Measurements from ENCODE around the gene GPR146.
"Not testable (repeated sequence)": the region's sequence is repeated elsewhere in the genome, so short reads cannot be mapped to it uniquely, and the experiment has no call there.

GPR146 gene

DNA sequence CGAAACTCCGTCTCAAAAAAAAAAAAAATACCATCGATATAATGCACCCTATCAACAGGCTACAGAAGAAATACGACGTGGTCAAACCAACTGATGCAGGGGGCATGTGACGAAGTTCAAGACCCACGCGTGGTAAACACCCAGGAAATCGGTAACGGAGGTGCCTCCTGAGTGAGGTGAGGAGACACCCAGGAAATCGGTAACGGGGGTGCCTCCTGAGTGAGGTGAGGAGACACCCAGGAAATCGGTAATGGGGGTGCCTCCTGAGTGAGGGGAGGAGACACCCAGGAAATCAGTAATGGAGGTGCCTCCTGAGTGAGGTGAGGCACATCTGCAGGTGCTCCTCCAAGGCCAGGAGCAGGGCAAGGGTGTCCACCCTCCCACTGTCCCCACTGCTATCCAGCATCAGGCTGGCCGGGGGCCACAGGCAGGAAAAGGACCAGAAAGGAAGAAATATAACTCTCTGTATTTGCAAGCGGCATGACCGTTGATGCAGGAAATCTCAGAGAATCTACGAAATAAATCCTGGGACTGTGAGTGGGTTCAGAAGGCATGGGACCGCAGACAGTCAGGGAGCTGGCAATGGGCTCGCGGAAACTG, 10.7 kb upstream of the GPR146 start:
- Histone ChIP-seq H3K4me3 (ENCODE audit: low read depth, low read length, poor library complexity, severe bottlenecking) (no peak overlapping the region), H3K4me1 (ENCODE audit: insufficient read depth, low read length, severe bottlenecking) (peaks cover 14% of the 10 kb centered on the region), H3K27me3 (ENCODE audit: insufficient read depth, low read length) (no peaks in the 10 kb centered on the region; the same call in 1 of the 2 replicates), H3K27ac (ENCODE audit: low read depth, low read length, poor library complexity, severe bottlenecking) (no peak overlapping the region), H3K9me2 (ENCODE audit: low read depth, low read length) (no peaks in the 10 kb centered on the region), H3F3A (ENCODE audit: insufficient read depth, low read length) (no peaks in the 10 kb centered on the region), H3K9me3 (ENCODE audit: low read length) (no peaks in the 10 kb centered on the region), H4K20me1 (ENCODE audit: insufficient read depth, low read length) (no peaks in the 10 kb centered on the region), H3K4me2 (ENCODE audit: low read length) (no peak overlapping the region), H2AFZ (ENCODE audit: low read length) (no peak overlapping the region), H3K36me3 (ENCODE audit: insufficient read depth, low read length) (no peaks in the 10 kb centered on the region; the same call in 1 of the 2 replicates), H3K79me2 (ENCODE audit: insufficient read depth, low read length) (no peaks in the 10 kb centered on the region), H3K9ac (ENCODE audit: low read length) (no peak overlapping the region)
- no peak for TF ChIP-seq EZH2 (IDR thresholded peaks at IDR 0.05; ENCODE audit: borderline replicate concordance, low read length)
- TF ChIP-seq, protein P1, sequence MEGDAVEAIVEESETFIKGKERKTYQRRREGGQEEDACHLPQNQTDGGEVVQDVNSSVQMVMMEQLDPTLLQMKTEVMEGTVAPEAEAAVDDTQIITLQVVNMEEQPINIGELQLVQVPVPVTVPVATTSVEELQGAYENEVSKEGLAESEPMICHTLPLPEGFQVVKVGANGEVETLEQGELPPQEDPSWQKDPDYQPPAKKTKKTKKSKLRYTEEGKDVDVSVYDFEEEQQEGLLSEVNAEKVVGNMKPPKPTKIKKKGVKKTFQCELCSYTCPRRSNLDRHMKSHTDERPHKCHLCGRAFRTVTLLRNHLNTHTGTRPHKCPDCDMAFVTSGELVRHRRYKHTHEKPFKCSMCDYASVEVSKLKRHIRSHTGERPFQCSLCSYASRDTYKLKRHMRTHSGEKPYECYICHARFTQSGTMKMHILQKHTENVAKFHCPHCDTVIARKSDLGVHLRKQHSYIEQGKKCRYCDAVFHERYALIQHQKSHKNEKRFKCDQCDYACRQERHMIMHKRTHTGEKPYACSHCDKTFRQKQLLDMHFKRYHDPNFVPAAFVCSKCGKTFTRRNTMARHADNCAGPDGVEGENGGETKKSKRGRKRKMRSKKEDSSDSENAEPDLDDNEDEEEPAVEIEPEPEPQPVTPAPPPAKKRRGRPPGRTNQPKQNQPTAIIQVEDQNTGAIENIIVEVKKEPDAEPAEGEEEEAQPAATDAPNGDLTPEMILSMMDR (IDR thresholded peaks at IDR 0.05; ENCODE audit: low read length), result no peak

DNA sequence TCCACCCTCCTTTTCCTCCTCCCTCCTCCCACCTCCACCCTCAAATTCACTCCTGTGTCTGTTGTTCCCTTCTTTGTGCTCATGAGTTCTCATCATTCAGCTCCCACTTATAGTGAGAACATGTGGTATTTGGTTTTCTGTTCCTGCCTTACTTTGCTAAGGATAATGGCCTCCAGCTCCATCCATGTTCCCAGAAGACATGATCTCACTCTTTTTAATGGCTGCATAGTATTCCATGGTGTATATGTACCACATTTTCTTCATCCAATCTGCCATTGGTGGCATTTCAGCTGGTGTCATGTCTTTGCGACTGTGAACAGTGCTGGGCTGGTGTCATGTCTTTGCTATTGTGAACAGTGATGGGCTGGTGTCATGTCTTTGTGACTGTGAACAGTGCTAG, 9.6 kb upstream of the GPR146 start:
- H3K4me3 ChIP-seq (ENCODE audit: low read depth, low read length, poor library complexity, severe bottlenecking); H4K20me1 ChIP-seq (ENCODE audit: insufficient read depth, low read length); H3K27me3 ChIP-seq (ENCODE audit: insufficient read depth, low read length); H3K4me1 ChIP-seq (ENCODE audit: insufficient read depth, low read length, severe bottlenecking); H3K79me2 ChIP-seq (ENCODE audit: insufficient read depth, low read length); H3F3A ChIP-seq (ENCODE audit: insufficient read depth, low read length); H2AFZ ChIP-seq (ENCODE audit: low read length); H3K27ac ChIP-seq (ENCODE audit: low read depth, low read length, poor library complexity, severe bottlenecking); H3K36me3 ChIP-seq (ENCODE audit: insufficient read depth, low read length); H3K9ac ChIP-seq (ENCODE audit: low read length); H3K9me3 ChIP-seq (ENCODE audit: low read length); H3K9me2 ChIP-seq (ENCODE audit: low read depth, low read length); H3K4me2 ChIP-seq (ENCODE audit: low read length): not testable (repeated sequence)

DNA sequence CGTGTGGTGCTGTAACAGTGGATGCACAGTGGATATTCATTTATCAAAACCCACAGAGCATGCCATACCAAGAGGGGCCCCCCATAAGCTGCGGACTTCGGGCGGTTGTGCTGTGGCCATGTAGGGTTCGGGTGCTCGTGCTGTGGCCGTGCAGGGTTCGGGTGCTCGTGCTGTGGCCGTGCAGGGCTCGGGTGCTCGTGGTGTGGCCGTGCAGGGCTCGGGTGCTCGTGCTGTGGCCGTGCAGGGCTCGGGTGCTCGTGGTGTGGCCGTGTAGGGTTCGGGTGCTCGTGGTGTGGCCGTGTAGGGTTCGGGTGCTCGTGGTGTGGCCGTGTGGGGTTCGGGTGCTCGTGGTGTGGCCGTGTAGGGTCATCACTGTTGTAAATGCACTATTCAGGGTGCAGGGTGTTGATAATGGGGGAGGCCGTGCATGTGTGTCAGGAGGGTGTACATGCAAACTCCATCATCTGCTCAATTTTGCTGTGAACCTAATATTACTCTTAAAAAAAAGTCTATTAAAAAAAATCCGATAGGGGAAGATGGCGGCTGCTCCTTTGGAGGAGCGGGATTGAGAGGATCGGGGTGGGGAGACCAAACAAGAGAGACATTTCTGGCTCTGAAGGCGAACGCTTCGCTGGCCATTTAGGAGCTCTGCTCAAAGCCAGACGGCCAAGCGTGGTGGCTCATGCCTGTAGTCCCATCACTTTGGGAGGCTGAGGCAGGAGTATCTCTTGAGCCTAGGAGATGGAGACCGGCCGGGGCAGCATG, 8.0 kb upstream of the GPR146 start:
- not testable (repeated sequence) for H3K4me3 ChIP-seq (ENCODE audit: low read depth, low read length, poor library complexity, severe bottlenecking); H3K27ac ChIP-seq (ENCODE audit: low read depth, low read length, poor library complexity, severe bottlenecking); H3K9me3 ChIP-seq (ENCODE audit: low read length); H3K27me3 ChIP-seq (ENCODE audit: insufficient read depth, low read length); H3F3A ChIP-seq (ENCODE audit: insufficient read depth, low read length); H3K79me2 ChIP-seq (ENCODE audit: insufficient read depth, low read length); H4K20me1 ChIP-seq (ENCODE audit: insufficient read depth, low read length); H3K4me1 ChIP-seq (ENCODE audit: insufficient read depth, low read length, severe bottlenecking); H2AFZ ChIP-seq (ENCODE audit: low read length); H3K36me3 ChIP-seq (ENCODE audit: insufficient read depth, low read length); H3K9ac ChIP-seq (ENCODE audit: low read length); H3K4me2 ChIP-seq (ENCODE audit: low read length); H3K9me2 ChIP-seq (ENCODE audit: low read depth, low read length)

DNA sequence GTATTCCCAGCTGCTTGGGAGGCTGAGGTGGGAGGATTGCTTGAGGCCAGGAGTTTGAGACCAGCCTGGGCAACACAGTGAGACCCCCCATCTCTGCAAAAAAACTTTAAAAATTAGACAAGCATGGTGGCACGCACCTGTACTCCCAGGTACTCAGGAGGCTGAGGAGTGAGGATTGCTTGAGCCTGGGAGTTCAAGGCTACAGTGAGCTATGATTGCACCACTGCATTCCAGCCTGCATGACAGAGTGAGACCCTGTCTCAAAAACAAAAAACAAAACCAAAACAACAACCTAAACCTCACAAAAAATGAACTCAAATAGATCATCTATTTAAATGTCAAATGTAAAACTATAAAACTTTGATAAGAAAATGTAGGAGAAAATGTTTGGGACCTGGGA, 4.1 kb upstream of the GPR146 start:
- not testable (repeated sequence) for H3K4me3 ChIP-seq (ENCODE audit: low read depth, low read length, poor library complexity, severe bottlenecking); H3K27ac ChIP-seq (ENCODE audit: low read depth, low read length, poor library complexity, severe bottlenecking); H3K9me2 ChIP-seq (ENCODE audit: low read depth, low read length); H3K9me3 ChIP-seq (ENCODE audit: low read length); H4K20me1 ChIP-seq (ENCODE audit: insufficient read depth, low read length); H3F3A ChIP-seq (ENCODE audit: insufficient read depth, low read length); H3K79me2 ChIP-seq (ENCODE audit: insufficient read depth, low read length); H3K9ac ChIP-seq (ENCODE audit: low read length); H3K27me3 ChIP-seq (ENCODE audit: insufficient read depth, low read length); H3K4me2 ChIP-seq (ENCODE audit: low read length); H3K36me3 ChIP-seq (ENCODE audit: insufficient read depth, low read length); H2AFZ ChIP-seq (ENCODE audit: low read length)
- peaks cover 14% of the 10 kb centered on the region for H3K4me1 ChIP-seq (ENCODE audit: insufficient read depth, low read length, severe bottlenecking)
